CD14-positive monocyte (primary cell): ENCODE measurements around the gene EGFR. TPM values are rescaled to one million over a fixed set of nuclear protein-coding genes. Genes with fewer than 3 reads are reported as not detected.

ENCODE experiments used
- DNase-seq, 3 donors: peaks; one replicate each; pipeline ENCODE4 v3.0.0-alpha.2; 2011 to 2022
- H2AFZ ChIP-seq: 2 replicates; pipeline ENCODE4 v1.6.0; 2012; ENCODE audit warnings: mild to moderate bottlenecking, low read depth, low read length, inconsistent platforms; ENCODE audit not compliant: insufficient read depth, poor library complexity, severe bottlenecking
- H3K27ac ChIP-seq, 2 donors: 1 replicate in 1 of 2; 2 replicates in 1 of 2; pipeline ENCODE4 v1.5.1; 2012 to 2013; ENCODE audit warnings: low read length in 2 of 2, control low read depth in 1 of 2, inconsistent platforms in 1 of 2, low read depth in 1 of 2, mild to moderate bottlenecking in 1 of 2
- H3K27me3 ChIP-seq, 2 donors: one replicate each; pipeline versions ENCODE4 v1.6.0 to v1.6.1; 2011 to 2013; ENCODE audit warnings: low read length in 2 of 2; ENCODE audit not compliant: control insufficient read depth in 2 of 2, insufficient read depth in 2 of 2
- H3K36me3 ChIP-seq, 2 donors: replicated peaks in 1 of 2; 1 replicate in 1 of 2; 2 replicates in 1 of 2; pipeline versions ENCODE4 v1.5.1 to v1.6.1; 2012 to 2013; ENCODE audit warnings: low read length in 2 of 2, control low read depth in 1 of 2, inconsistent platforms in 1 of 2, mild to moderate bottlenecking in 1 of 2; ENCODE audit not compliant: insufficient read depth in 2 of 2, control insufficient read depth in 1 of 2
- H3K4me1 ChIP-seq, 2 donors: 1 replicate in 1 of 2; 2 replicates in 1 of 2; pipeline versions ENCODE4 v1.5.1 to v1.6.1; 2012 to 2013; ENCODE audit warnings: low read length in 2 of 2, control low read depth in 1 of 2, inconsistent platforms in 1 of 2, mild to moderate bottlenecking in 1 of 2, moderate library complexity in 1 of 2; ENCODE audit not compliant: insufficient read depth in 2 of 2, control insufficient read depth in 1 of 2
- H3K4me2 ChIP-seq: replicated peaks from 2 replicates; pipeline ENCODE3; 2012; ENCODE audit warnings: low read length, moderate library complexity, mild to moderate bottlenecking; ENCODE audit not compliant: poor library complexity, severe bottlenecking; ENCODE audit errors: extremely low read depth
- H3K4me3 ChIP-seq, 3 experiments: fragments of 200-600 bp in 1 of 3; sonication (generic) in 1 of 3; replicated peaks in 1 of 3; 1 replicate in 2 of 3; 2 replicates in 1 of 3; pipeline ENCODE4 v1.5.1; 2011 to 2013; ENCODE audit warnings: low read length in 3 of 3, mild to moderate bottlenecking in 3 of 3, control low read depth in 2 of 3, low read depth in 2 of 3, inconsistent platforms in 1 of 3, moderate library complexity in 1 of 3
- H3K79me2 ChIP-seq: 2 replicates; pipeline ENCODE4 v1.6.0; 2012; ENCODE audit warnings: mild to moderate bottlenecking, control low read depth, inconsistent platforms, low read length, moderate library complexity; ENCODE audit not compliant: insufficient read depth
- H3K9ac ChIP-seq: 2 replicates; pipeline ENCODE4 v1.6.0; 2017; ENCODE audit warnings: low read length, mild to moderate bottlenecking; ENCODE audit not compliant: insufficient read depth, poor library complexity, severe bottlenecking
- H3K9me3 ChIP-seq, 2 donors: replicated peaks in 1 of 2; 1 replicate in 1 of 2; 2 replicates in 1 of 2; pipeline versions ENCODE4 v1.5.1 to v1.6.1; 2012 to 2013; ENCODE audit warnings: low read length in 2 of 2, control low read depth in 1 of 2; ENCODE audit not compliant: control insufficient read depth in 1 of 2, insufficient read depth in 1 of 2
- H4K20me1 ChIP-seq: 2 replicates; pipeline ENCODE4 v1.6.0; 2012; ENCODE audit warnings: mild to moderate bottlenecking, low read length, control low read depth, moderate library complexity; ENCODE audit not compliant: insufficient read depth
- H3K27ac Mint-ChIP-seq, 7 donors: one replicate each; pipeline ENCODE4 v1.8.0; 2020; ENCODE audit warnings: mild to moderate bottlenecking in 7 of 7, mixed read lengths in 7 of 7, moderate library complexity in 6 of 7, inconsistent platforms in 2 of 7
- H3K27me3 Mint-ChIP-seq, 3 donors: one replicate each; pipeline ENCODE4 v1.8.0; 2021 to 2022; ENCODE audit warnings: low read depth in 3 of 3, mild to moderate bottlenecking in 3 of 3, mixed read lengths in 3 of 3, moderate library complexity in 3 of 3, inconsistent platforms in 1 of 3
- H3K36me3 Mint-ChIP-seq, 2 donors: one replicate each; pipeline ENCODE4 v1.8.0; 2020; ENCODE audit warnings: mixed read lengths in 2 of 2, inconsistent platforms in 1 of 2, mild to moderate bottlenecking in 1 of 2
- H3K4me1 Mint-ChIP-seq: one replicate; pipeline ENCODE4 v1.8.0; 2020; ENCODE audit warnings: mild to moderate bottlenecking, mixed read lengths
- H3K4me3 Mint-ChIP-seq, 2 donors: one replicate each; pipeline ENCODE4 v1.8.0; 2020; ENCODE audit warnings: mild to moderate bottlenecking in 2 of 2, mixed read lengths in 2 of 2, moderate library complexity in 1 of 2
- H3K9me3 Mint-ChIP-seq, 7 donors: one replicate each; pipeline ENCODE4 v1.8.0; 2020 to 2022; ENCODE audit warnings: mixed read lengths in 7 of 7, mild to moderate bottlenecking in 6 of 7, moderate library complexity in 6 of 7, inconsistent platforms in 2 of 7
- WGBS: methylation state at CpG from one replicate; pipeline ENCODE4 v1.1.5; 2013; ENCODE audit warnings: missing lambda C conversion rate; ENCODE audit not compliant: insufficient coverage; 5-methylcytosine and 5-hydroxymethylcytosine counted together
- intact Hi-C, 2 donors: fragments of 100-400 bp; cut with micrococcal nuclease; formaldehyde crosslinking; loops; one replicate each; pipeline versions ENCODE4 v1.15.0 to v1.15.1; 2023
- polyA plus RNA-seq, 3 donors: library from polyadenylated mRNA; depleted of rRNA in 1 of 3; unstranded in 2 of 3; stranded (reverse) in 1 of 3; fragments of 300-500 nt in 2 of 3; fragments of >200 nt in 1 of 3; fragmentation: Illumina TruSeq in 2 of 3; gene quantifications; 1 replicate in 2 of 3; 2 replicates in 1 of 3; pipeline ENCODE4 v1.2.3, GENCODE V29; 2012 to 2021
- TF ChIP-seq, protein P1 (sequence below): fragments of 200-600 bp; IDR thresholded peaks from one replicate; pipeline ENCODE4 v1.8.0; 2022; ENCODE audit warnings: antibody characterized with exemption, mild to moderate bottlenecking

Gene EGFR
- polyA plus RNA-seq, 3 donors: not detected

DNA sequence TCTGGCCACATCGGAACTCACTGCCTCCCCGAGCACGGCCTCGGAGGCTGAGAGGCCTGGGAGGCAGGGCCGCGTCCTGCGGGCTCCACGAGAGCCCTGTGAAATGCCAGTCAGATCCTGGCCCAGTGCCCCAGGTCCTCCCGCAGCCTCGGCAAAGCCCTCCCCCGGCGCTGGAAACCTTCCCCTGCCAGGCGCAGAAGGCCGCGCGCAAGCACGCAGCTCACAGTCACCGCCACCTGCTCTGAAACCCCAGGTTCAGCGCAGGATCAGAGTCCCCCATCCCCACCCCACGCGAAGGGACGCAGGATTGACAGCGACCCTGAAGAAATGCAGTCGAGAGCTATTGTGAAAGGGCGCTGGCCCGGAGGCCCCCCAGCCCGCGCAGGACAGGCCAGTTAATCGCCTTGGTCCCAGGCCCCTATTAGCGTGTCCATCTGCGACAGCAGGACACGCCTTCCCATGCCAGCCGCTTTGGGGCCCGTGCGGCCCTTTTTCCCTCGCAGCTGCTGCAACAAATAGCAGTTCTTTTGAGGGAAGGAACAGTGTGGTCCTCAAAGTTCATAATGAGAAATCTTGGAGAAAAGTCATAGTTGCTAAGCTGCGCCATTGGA, 13.5 kb upstream of the EGFR start:
- Histone ChIP-seq H3K79me2 (no peaks in the 10 kb centered on the region), H3K9me3 (peaks cover 0 to 21% of the 10 kb centered on the region in 2 donors), H3K4me1 (no peaks in the 10 kb centered on the region), H3K27me3 (no peaks in the 10 kb centered on the region), H3K4me2 (no peak overlapping the region), H3K9ac (no peak overlapping the region), H3K4me3 (no peak overlapping the region), H3K27ac (no peak overlapping the region), H2AFZ (no peak overlapping the region), H3K36me3 (no peaks in the 10 kb centered on the region), H4K20me1 (no peaks in the 10 kb centered on the region)
- 62% methylated on average over 36 of the region's 37 CpGs for WGBS
- DNase-seq: no peak
- no peak overlapping the region for H3K27ac Mint-ChIP-seq
- H3K9me3 Mint-ChIP-seq: peaks cover 5 to 11% (median 7%) of the 10 kb centered on the region in 7 donors
- H3K4me1 Mint-ChIP-seq: no peaks in the 10 kb centered on the region
- H3K36me3 Mint-ChIP-seq: no peaks in the 10 kb centered on the region
- TF ChIP-seq, protein P1, sequence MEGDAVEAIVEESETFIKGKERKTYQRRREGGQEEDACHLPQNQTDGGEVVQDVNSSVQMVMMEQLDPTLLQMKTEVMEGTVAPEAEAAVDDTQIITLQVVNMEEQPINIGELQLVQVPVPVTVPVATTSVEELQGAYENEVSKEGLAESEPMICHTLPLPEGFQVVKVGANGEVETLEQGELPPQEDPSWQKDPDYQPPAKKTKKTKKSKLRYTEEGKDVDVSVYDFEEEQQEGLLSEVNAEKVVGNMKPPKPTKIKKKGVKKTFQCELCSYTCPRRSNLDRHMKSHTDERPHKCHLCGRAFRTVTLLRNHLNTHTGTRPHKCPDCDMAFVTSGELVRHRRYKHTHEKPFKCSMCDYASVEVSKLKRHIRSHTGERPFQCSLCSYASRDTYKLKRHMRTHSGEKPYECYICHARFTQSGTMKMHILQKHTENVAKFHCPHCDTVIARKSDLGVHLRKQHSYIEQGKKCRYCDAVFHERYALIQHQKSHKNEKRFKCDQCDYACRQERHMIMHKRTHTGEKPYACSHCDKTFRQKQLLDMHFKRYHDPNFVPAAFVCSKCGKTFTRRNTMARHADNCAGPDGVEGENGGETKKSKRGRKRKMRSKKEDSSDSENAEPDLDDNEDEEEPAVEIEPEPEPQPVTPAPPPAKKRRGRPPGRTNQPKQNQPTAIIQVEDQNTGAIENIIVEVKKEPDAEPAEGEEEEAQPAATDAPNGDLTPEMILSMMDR: no peak
- intact Hi-C loops: no loop called here
- H3K4me3 Mint-ChIP-seq: no peak overlapping the region
- H3K27me3 Mint-ChIP-seq: peaks cover 8% of the 10 kb centered on the region in 3 donors

DNA sequence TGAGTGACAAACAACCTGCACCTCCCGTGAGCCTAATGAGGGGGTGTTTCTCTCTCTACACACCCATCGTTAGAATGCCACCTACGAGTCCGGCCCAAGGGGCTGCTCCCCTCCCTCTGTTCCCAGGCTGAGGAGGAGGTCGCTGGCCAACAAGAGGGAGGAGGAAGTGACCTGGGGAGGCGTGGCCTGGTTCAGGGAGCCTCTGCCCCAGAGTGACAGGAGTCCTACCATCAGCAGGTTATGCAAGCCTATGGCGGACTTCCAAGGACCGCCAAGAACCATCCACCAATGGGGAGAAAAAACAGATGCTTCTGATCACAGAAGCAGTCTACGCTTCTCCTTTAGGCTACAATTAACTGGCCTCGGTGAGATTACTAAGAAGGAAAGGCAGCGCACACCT, 12.3 kb upstream of the EGFR start:
- Histone ChIP-seq H3K79me2 (no peaks in the 10 kb centered on the region), H3K4me3 (no peak overlapping the region), H3K27ac (no peak overlapping the region), H3K4me1 (no peaks in the 10 kb centered on the region), H4K20me1 (no peaks in the 10 kb centered on the region), H3K27me3 (no peaks in the 10 kb centered on the region), H2AFZ (no peak overlapping the region), H3K4me2 (no peak overlapping the region), H3K9ac (no peak overlapping the region), H3K36me3 (no peaks in the 10 kb centered on the region), H3K9me3 (peaks cover 0 to 21% of the 10 kb centered on the region in 2 donors)
- Mint-ChIP-seq H3K27ac (no peak overlapping the region), H3K36me3 (no peaks in the 10 kb centered on the region), H3K4me1 (no peaks in the 10 kb centered on the region), H3K4me3 (no peak overlapping the region), H3K27me3 (peaks cover 8 to 9% (median 8%) of the 10 kb centered on the region in 3 donors), H3K9me3 (peaks cover 5 to 11% (median 7%) of the 10 kb centered on the region in 7 donors)
- intact Hi-C loops: no loop called here
- DNase-seq: no peak
- TF ChIP-seq, protein P1: no peak
- WGBS: 83% methylated on average over 3 of the region's 11 CpGs
